ENCODE data around the gene MSI2. TPM values are rescaled to one million over a fixed set of nuclear protein-coding genes. Genes with fewer than 3 reads are reported as not detected.

MSI2 gene
- total and polyA plus RNA-seq, 2 donors (not counting 1 experiment from before 2014, with no cell fraction given) = 16.1 to 196 TPM

- ATAC-seq (ENCODE audit: low read depth) = no peak
- Histone ChIP-seq H3K4me2 (replicated peaks; ENCODE audit: low read depth, low read length, poor library complexity, severe bottlenecking) (no peak overlapping the region), H4K20me1 (ENCODE audit: control insufficient read depth, insufficient read depth, low read length, poor library complexity, severe bottlenecking) (no peaks in the 10 kb centered on the region), H3K9ac (ENCODE audit: low read length) (no peak overlapping the region), H3K4me3 (ENCODE audit: control extremely low read depth in 1 of 5, extremely low read depth in 1 of 5, insufficient read depth in 1 of 5, low read depth in 2 of 5, low read length in 4 of 5) (no peak overlapping the region), H3K27ac (ENCODE audit: low read length in 2 of 2) (no peak overlapping the region), H3K36me3 (replicated peaks in 1 of 2; ENCODE audit: control extremely low read depth in 1 of 2, control insufficient read depth in 1 of 2, extremely low read depth in 1 of 2, insufficient read depth in 2 of 2, low read length in 1 of 2) (no peaks in the 10 kb centered on the region), H3K9me3 (ENCODE audit: control extremely low read depth in 1 of 3, control insufficient read depth in 2 of 3, insufficient read depth in 1 of 3, low read length in 2 of 3) (no peaks in the 10 kb centered on the region), H3K4me1 (ENCODE audit: control insufficient read depth in 2 of 2, insufficient read depth in 2 of 2, low read length in 2 of 2) (no peaks in the 10 kb centered on the region), H3K79me2 (ENCODE audit: control insufficient read depth, insufficient read depth, low read length) (no peaks in the 10 kb centered on the region), H3K27me3 (replicated peaks in 1 of 4; ENCODE audit: control extremely low read depth in 1 of 4, control insufficient read depth in 3 of 4, insufficient read depth in 4 of 4, low read length in 3 of 4) (peaks cover 0 to 8% (median 3%) of the 10 kb centered on the region in 4 experiments), H2AFZ (ENCODE audit: insufficient read depth, low read depth, low read length, poor library complexity, severe bottlenecking) (no peak overlapping the region)
- no peak overlapping the region for H3K4me3 Mint-ChIP-seq
- H3K9me3 Mint-ChIP-seq (ENCODE audit: insufficient read depth) = no peaks in the 10 kb centered on the region
- peaks cover 22% of the 10 kb centered on the region for H3K27me3 Mint-ChIP-seq
- TF ChIP-seq EZH2 (IDR thresholded peaks at IDR 0.05; ENCODE audit: borderline replicate concordance, insufficient read depth, low read depth, low read length, poor library complexity, severe bottlenecking) = no peak
- no peak for TF ChIP-seq CTCF (IDR thresholded peaks at IDR 0.05)
- ChIA-PET POLR2A (no interaction called here), CTCF (no interaction called here)
- 96% methylated on average over 5 of the region's 5 CpGs for WGBS (ENCODE audit: insufficient coverage)
- H3K27ac Mint-ChIP-seq = no peak overlapping the region
- intact Hi-C loops (cut with micrococcal nuclease) = no loop called here
- DNase-seq = no peak
- H3K4me1 Mint-ChIP-seq = no peaks in the 10 kb centered on the region
Observed at GRCh38 chr17:57236686-57237299, 19.5 kb upstream of the MSI2 start.

GRCh38 chr17:57240648-57241047 is 15.7 kb upstream of the MSI2 start:
- H3K27me3 ChIP-seq (replicated peaks in 1 of 4; ENCODE audit: control extremely low read depth in 1 of 4, control insufficient read depth in 3 of 4, insufficient read depth in 4 of 4, low read length in 3 of 4) = peaks cover 0 to 12% (median 4%) of the 10 kb centered on the region in 4 experiments
- H3K4me1 ChIP-seq (ENCODE audit: control insufficient read depth in 2 of 2, insufficient read depth in 2 of 2, low read length in 2 of 2) = peaks cover 0 to 3% of the 10 kb centered on the region in 2 donors
- no peak overlapping the region for H2AFZ ChIP-seq (ENCODE audit: insufficient read depth, low read depth, low read length, poor library complexity, severe bottlenecking)
- no peak overlapping the region for H3K4me2 ChIP-seq (replicated peaks; ENCODE audit: low read depth, low read length, poor library complexity, severe bottlenecking)
- Mint-ChIP-seq H3K4me3 (no peak overlapping the region), H3K4me1 (no peaks in the 10 kb centered on the region), H3K9me3 (ENCODE audit: insufficient read depth) (no peaks in the 10 kb centered on the region), H3K27ac (no peak overlapping the region), H3K27me3 (peaks cover 17% of the 10 kb centered on the region)
- H3K36me3 ChIP-seq (replicated peaks in 1 of 2; ENCODE audit: control extremely low read depth in 1 of 2, control insufficient read depth in 1 of 2, extremely low read depth in 1 of 2, insufficient read depth in 2 of 2, low read length in 1 of 2) = no peaks in the 10 kb centered on the region
- H3K27ac ChIP-seq (ENCODE audit: low read length in 2 of 2) = no peak overlapping the region
- WGBS (ENCODE audit: insufficient coverage) = no CpG with 5 or more reads among the region's 3 CpGs
- no peak for TF ChIP-seq CTCF (IDR thresholded peaks at IDR 0.05)
- no peak for TF ChIP-seq EZH2 (IDR thresholded peaks at IDR 0.05; ENCODE audit: borderline replicate concordance, insufficient read depth, low read depth, low read length, poor library complexity, severe bottlenecking)
- no peaks in the 10 kb centered on the region for H3K79me2 ChIP-seq (ENCODE audit: control insufficient read depth, insufficient read depth, low read length)
- H3K9me3 ChIP-seq (ENCODE audit: control extremely low read depth in 1 of 3, control insufficient read depth in 2 of 3, insufficient read depth in 1 of 3, low read length in 2 of 3) = no peaks in the 10 kb centered on the region
- ChIA-PET POLR2A (no interaction called here), CTCF (interaction anchor here (0.7 to 6.1 kb wide), 5 partner anchors 309 to 594 kb away, joined by 3 to 129 read pairs (median 4); partner anchors contain the start of gene CCDC182)
- H3K4me3 ChIP-seq (ENCODE audit: control extremely low read depth in 1 of 5, extremely low read depth in 1 of 5, insufficient read depth in 1 of 5, low read depth in 2 of 5, low read length in 4 of 5) = no peak overlapping the region
- no peak overlapping the region for H3K9ac ChIP-seq (ENCODE audit: low read length)
- DNase-seq (no peak), ATAC-seq (ENCODE audit: low read depth) (no peak)
- intact Hi-C loops (cut with micrococcal nuclease) = loop anchor here (5.0 kb wide), 1 partner anchor 872 kb away; no protein-coding TSS in a partner anchor
- no peaks in the 10 kb centered on the region for H4K20me1 ChIP-seq (ENCODE audit: control insufficient read depth, insufficient read depth, low read length, poor library complexity, severe bottlenecking)

Data from B cell (primary cell).